Renal cortex interstitium (tissue), 11 donors: ENCODE results near the gene CASZ1. TPM values are rescaled to one million over a fixed set of nuclear protein-coding genes. Genes with fewer than 3 reads are reported as not detected.

Experiments
- DNase-seq, 11 donors: peaks; one replicate each; pipeline ENCODE4 v3.0.0-alpha.2; 2013; ENCODE audit warnings: low read depth in 9 of 11, low spot score in 4 of 11; ENCODE audit errors: extremely low read depth in 1 of 11
- polyA plus RNA-seq, 3 donors: library from polyadenylated mRNA; unstranded; fragments of 120-200 nt; gene quantifications; one replicate each; pipeline ENCODE4 v1.2.1, GENCODE V29; 2013; ENCODE audit not compliant: insufficient read length in 3 of 3

CASZ1 gene
- polyA plus RNA-seq, 3 donors, result 15.7 to 28.3 (median 18.4) TPM

GRCh38 chr1:10639775-10640578, 156.5 kb downstream of the CASZ1 start:
- no peak for DNase-seq

GRCh38 chr1:10639011-10639774, 157.3 kb downstream of the CASZ1 start:
- no peak for DNase-seq

GRCh38 chr1:10638559-10639005, 157.9 kb downstream of the CASZ1 start:
- DNase-seq, result no peak

GRCh38 chr1:10637834-10638558, 158.4 kb downstream of the CASZ1 start:
- no peak for DNase-seq

- no peak for DNase-seq
These were observed 159.0 kb downstream of the CASZ1 start for GRCh38 chr1:10637400-10637799.

GRCh38 chr1:10635992-10636391, 160.5 kb downstream of the CASZ1 start:
- DNase-seq, result no peak

- DNase-seq, result no peak
These were observed 161.2 kb downstream of the CASZ1 start for GRCh38 chr1:10635085-10635896.

GRCh38 chr1:10634428-10635084, 161.9 kb downstream of the CASZ1 start:
- no peak for DNase-seq

- DNase-seq, result no peak
These were observed 162.4 kb downstream of the CASZ1 start for GRCh38 chr1:10634075-10634427.

GRCh38 chr1:10633416-10633815, 163.0 kb downstream of the CASZ1 start:
- no peak for DNase-seq

- no peak for DNase-seq
These were observed 163.8 kb downstream of the CASZ1 start for GRCh38 chr1:10632691-10633090.

GRCh38 chr1:10631811-10632593, 164.4 kb downstream of the CASZ1 start:
- DNase-seq, result no peak

- DNase-seq, result no peak
These were observed 165.2 kb downstream of the CASZ1 start for GRCh38 chr1:10631121-10631810.

GRCh38 chr1:10630661-10631120, 165.8 kb downstream of the CASZ1 start:
- DNase-seq, result no peak

- no peak for DNase-seq
These were observed 166.5 kb downstream of the CASZ1 start for GRCh38 chr1:10629816-10630571.

- DNase-seq, result no peak
These were observed 167.2 kb downstream of the CASZ1 start for GRCh38 chr1:10629091-10629815.
